MM.1S (cell line): ENCODE results near the gene KIAA1328.

ENCODE experiments used
- CTCF ChIP-seq: fragments of 300-600 bp; sonication (generic); IDR thresholded peaks from 2 replicates; pipeline ENCODE4 v1.5.1; 2016; ENCODE audit warnings: antibody characterized with exemption, low read length, mixed read lengths
- EZH2 ChIP-seq: fragments of 300-600 bp; sonication (generic); optimal IDR thresholded peaks from 2 replicates; pipeline ENCODE3; 2017; ENCODE audit warnings: low read depth, mild to moderate bottlenecking, antibody characterized with exemption, low read length, mixed read lengths
- EZH2phosphoT487 ChIP-seq: fragments of 300-600 bp; sonication (generic); IDR thresholded peaks from 2 replicates; pipeline ENCODE4 v1.6.1; 2018; ENCODE audit warnings: antibody characterized with exemption, low read length

DNA sequence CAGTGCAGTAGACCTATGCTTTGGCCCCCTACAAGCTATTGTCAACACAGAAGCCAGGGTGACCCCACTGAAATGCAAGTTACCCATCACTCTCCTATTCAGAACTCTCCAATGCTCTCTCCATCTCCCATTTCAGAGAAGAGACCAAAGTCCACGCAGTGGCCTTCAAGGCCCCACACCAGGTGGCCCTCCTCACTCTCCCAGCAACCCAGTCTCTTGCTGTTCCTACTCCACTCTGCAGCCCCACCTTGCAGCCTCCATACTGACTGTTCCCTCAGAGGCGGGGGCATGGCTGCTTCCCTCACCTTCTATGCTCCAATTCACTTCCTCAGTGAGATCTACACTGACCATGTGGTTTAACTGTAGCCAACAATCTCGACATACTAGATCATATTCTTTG lies 423.4 kb downstream of the KIAA1328 start:
- TF ChIP-seq EZH2phosphoT487 (no peak), CTCF (no peak), EZH2 (no peak)
